Measurements from ENCODE around the gene MICU2. TPM values are rescaled to one million over a fixed set of nuclear protein-coding genes. Genes with fewer than 3 reads are reported as not detected.

MICU2 gene
- total and polyA plus RNA-seq, 4 donors = 29.0 to 85.9 (median 39.3) TPM

- Histone ChIP-seq H3K36me3 (ENCODE audit: control insufficient read depth in 4 of 4, insufficient read depth in 4 of 4, low read length in 4 of 4) (peaks cover 0 to 5% (median 4%) of the 10 kb centered on the region in 4 donors), H3K4me1 (ENCODE audit: control insufficient read depth in 5 of 5, insufficient read depth in 5 of 5, low read length in 5 of 5) (no peaks in the 10 kb centered on the region), H3K4me3 (no peak overlapping the region), H3K9me3 (ENCODE audit: control insufficient read depth in 4 of 4, insufficient read depth in 3 of 4, low read length in 3 of 4) (no peaks in the 10 kb centered on the region), H3K27ac (ENCODE audit: low read depth in 1 of 2, low read length in 1 of 2) (no peak overlapping the region), H3K27me3 (ENCODE audit: control insufficient read depth in 3 of 3, insufficient read depth in 3 of 3, low read length in 2 of 3) (no peaks in the 10 kb centered on the region), H3K9ac (ENCODE audit: insufficient read depth in 1 of 2, low read length in 2 of 2) (no peak overlapping the region)
- 81 to 83% methylated on average over 3 of the region's 3 CpGs for WGBS, 2 donors
- ATAC-seq (ENCODE audit: insufficient read depth, low FRiP score) = no peak
- no peak for TF ChIP-seq CTCF (IDR thresholded peaks at IDR 0.05; ENCODE audit: control extremely low read depth, extremely low read depth)
- no peak for DNase-seq
Observed at GRCh38 chr13:21529146-21529893, 74.7 kb downstream of the MICU2 start.

GRCh38 chr13:21528616-21529015, 75.4 kb downstream of the MICU2 start:
- no peaks in the 10 kb centered on the region for H3K27me3 ChIP-seq (ENCODE audit: control insufficient read depth in 3 of 3, insufficient read depth in 3 of 3, low read length in 2 of 3)
- no peaks in the 10 kb centered on the region for H3K4me1 ChIP-seq (ENCODE audit: control insufficient read depth in 5 of 5, insufficient read depth in 5 of 5, low read length in 5 of 5)
- DNase-seq = no peak
- peaks cover 0 to 5% (median 4%) of the 10 kb centered on the region in 4 donors for H3K36me3 ChIP-seq (ENCODE audit: control insufficient read depth in 4 of 4, insufficient read depth in 4 of 4, low read length in 4 of 4)
- no peak for ATAC-seq (ENCODE audit: insufficient read depth, low FRiP score)
- H3K4me3 ChIP-seq = no peak overlapping the region
- no peaks in the 10 kb centered on the region for H3K9me3 ChIP-seq (ENCODE audit: control insufficient read depth in 4 of 4, insufficient read depth in 3 of 4, low read length in 3 of 4)
- no peak overlapping the region for H3K27ac ChIP-seq (ENCODE audit: low read depth in 1 of 2, low read length in 1 of 2)
- WGBS, 2 donors = 90 to 94% methylated on average over 6 of the region's 6 CpGs
- no peak for TF ChIP-seq CTCF (IDR thresholded peaks at IDR 0.05; ENCODE audit: control extremely low read depth, extremely low read depth)
- H3K9ac ChIP-seq (ENCODE audit: insufficient read depth in 1 of 2, low read length in 2 of 2) = no peak overlapping the region

- no peak overlapping the region for H3K4me3 ChIP-seq
- 78 to 93% methylated on average over 6 of the region's 6 CpGs for WGBS, 2 donors
- no peak for TF ChIP-seq CTCF (IDR thresholded peaks at IDR 0.05; ENCODE audit: control extremely low read depth, extremely low read depth)
- DNase-seq (peak; percentile 59 to 81 (median 61)), ATAC-seq (ENCODE audit: insufficient read depth, low FRiP score) (no peak)
- H3K4me1 ChIP-seq (ENCODE audit: control insufficient read depth in 5 of 5, insufficient read depth in 5 of 5, low read length in 5 of 5) = peaks cover 0 to 3% (median 0%) of the 10 kb centered on the region in 5 donors
- peaks cover 0 to 4% (median 3%) of the 10 kb centered on the region in 4 donors for H3K36me3 ChIP-seq (ENCODE audit: control insufficient read depth in 4 of 4, insufficient read depth in 4 of 4, low read length in 4 of 4)
- no peak overlapping the region for H3K9ac ChIP-seq (ENCODE audit: insufficient read depth in 1 of 2, low read length in 2 of 2)
- no peaks in the 10 kb centered on the region for H3K9me3 ChIP-seq (ENCODE audit: control insufficient read depth in 4 of 4, insufficient read depth in 3 of 4, low read length in 3 of 4)
- no peaks in the 10 kb centered on the region for H3K27me3 ChIP-seq (ENCODE audit: control insufficient read depth in 3 of 3, insufficient read depth in 3 of 3, low read length in 2 of 3)
- no peak overlapping the region for H3K27ac ChIP-seq (ENCODE audit: low read depth in 1 of 2, low read length in 1 of 2)
Observed at GRCh38 chr13:21526707-21527540, 77.0 kb downstream of the MICU2 start.
